Bone marrow (tissue), 2 donors: ENCODE measurements around the gene TM6SF1.

Experiments
- DNase-seq, 2 donors: peaks; one replicate each; lab custom pipeline; 2025; lab: John Stamatoyannopoulos, UW

Gene TM6SF1

GRCh38 chr15:83174891-83175290, 67.4 kb downstream of the TM6SF1 start:
- DNase-seq, result no peak

GRCh38 chr15:83178390-83178789, 70.9 kb downstream of the TM6SF1 start:
- DNase-seq, result no peak

GRCh38 chr15:83178869-83179325, 71.5 kb downstream of the TM6SF1 start:
- no peak for DNase-seq

- DNase-seq, result no peak
These were observed 78.1 kb downstream of the TM6SF1 start for GRCh38 chr15:83185561-83185960.
